Ishikawa (cell line): ENCODE measurements around the gene NPC1.

Experiments
- CREB1 ChIP-seq: IDR thresholded peaks from 2 replicates; pipeline ENCODE4 v1.6.1; 2012; ENCODE audit warnings: low read depth
- TF ChIP-seq, protein P1 (sequence below): IDR thresholded peaks from 2 replicates; pipeline ENCODE4 v1.6.1; 2012

DNA sequence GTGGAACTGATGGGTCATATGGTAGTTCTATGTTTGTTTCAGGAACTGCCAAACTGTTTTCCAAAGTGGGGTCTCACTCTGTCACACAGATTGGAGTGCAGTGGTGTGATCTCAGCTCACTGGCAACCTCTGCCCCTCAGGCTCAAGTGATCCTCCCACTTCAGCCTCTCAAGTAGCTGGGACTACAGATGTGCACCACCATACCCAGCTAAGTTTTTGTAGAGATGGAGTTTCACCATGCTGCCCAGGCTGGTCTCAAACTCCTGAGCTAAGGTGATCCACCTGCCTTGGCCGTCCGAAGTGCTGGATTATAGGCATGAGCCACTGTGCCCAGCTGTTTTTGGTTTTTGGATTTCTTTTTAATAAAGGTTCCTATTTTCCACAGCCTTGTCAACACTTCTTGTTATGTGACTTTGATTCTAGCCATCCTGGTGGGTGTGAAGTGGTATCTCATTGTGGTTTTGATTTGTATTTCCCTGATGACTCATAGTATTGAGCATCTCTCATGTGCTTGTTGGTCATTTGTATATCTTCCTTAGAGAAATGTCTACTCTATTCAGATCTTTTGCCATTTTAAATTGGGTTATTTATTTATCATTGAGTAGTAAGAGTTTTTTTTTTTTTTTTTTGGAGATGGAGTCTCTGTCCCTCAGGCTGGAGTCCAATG, 22.8 kb downstream of the NPC1 start:
- TF ChIP-seq, protein P1, sequence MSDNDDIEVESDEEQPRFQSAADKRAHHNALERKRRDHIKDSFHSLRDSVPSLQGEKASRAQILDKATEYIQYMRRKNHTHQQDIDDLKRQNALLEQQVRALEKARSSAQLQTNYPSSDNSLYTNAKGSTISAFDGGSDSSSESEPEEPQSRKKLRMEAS: no peak
- TF ChIP-seq CREB1: no peak
